Amniotic stem cell (primary cell): ENCODE results near the gene BCL11B.

Experiments
- DNase-seq: peaks from one replicate; lab custom pipeline; 2025; lab: John Stamatoyannopoulos, UW

BCL11B gene

GRCh38 chr14:99286761-99287160, 14.8 kb upstream of the BCL11B start:
- DNase-seq: no peak

- no peak for DNase-seq
These were observed 12.4 kb upstream of the BCL11B start for GRCh38 chr14:99284254-99285004.

- no peak for DNase-seq
These were observed 10.5 kb upstream of the BCL11B start for GRCh38 chr14:99282261-99283050.

- no peak for DNase-seq
These were observed 9.4 kb upstream of the BCL11B start for GRCh38 chr14:99281396-99281795.

GRCh38 chr14:99280852-99281251, 8.9 kb upstream of the BCL11B start:
- no peak for DNase-seq

- no peak for DNase-seq
These were observed 8.2 kb upstream of the BCL11B start for GRCh38 chr14:99280066-99280731.

- no peak for DNase-seq
These were observed 6.8 kb upstream of the BCL11B start for GRCh38 chr14:99278836-99279235.

GRCh38 chr14:99277530-99277929, 5.5 kb upstream of the BCL11B start:
- no peak for DNase-seq

- no peak for DNase-seq
These were observed 4.5 kb upstream of the BCL11B start for GRCh38 chr14:99276482-99276881.

- DNase-seq: no peak
These were observed 3.2 kb upstream of the BCL11B start for GRCh38 chr14:99275222-99275584.

- peak; percentile 11 for DNase-seq
These were observed 2.6 kb upstream of the BCL11B start for GRCh38 chr14:99274346-99275221.

- DNase-seq: no peak
These were observed 1.9 kb upstream of the BCL11B start for GRCh38 chr14:99273766-99274345.

GRCh38 chr14:99272899-99273765, 1.1 kb upstream of the BCL11B start:
- DNase-seq: no peak

GRCh38 chr14:99272632-99272898, 568 bp upstream of the BCL11B start:
- no peak for DNase-seq

- no peak for DNase-seq
These were observed 616 bp downstream of the BCL11B start for GRCh38 chr14:99271221-99271941.

GRCh38 chr14:99270458-99271220, 1.4 kb downstream of the BCL11B start:
- no peak for DNase-seq

GRCh38 chr14:99268810-99269707, 2.9 kb downstream of the BCL11B start:
- DNase-seq: no peak
